HG02852 (cell line): ENCODE measurements around the gene GFAP.
A peak's percentile ranks its signal among the peaks of the same experiment; 100 is the strongest.

Source experiments
- ATAC-seq: cut with Tn5 transposase; IDR thresholded peaks from one replicate; pipeline ENCODE4 v1.9.1; 2021; ENCODE audit warnings: mild to moderate bottlenecking, moderate library complexity; ENCODE audit not compliant: unreplicated experiment

Gene GFAP

DNA sequence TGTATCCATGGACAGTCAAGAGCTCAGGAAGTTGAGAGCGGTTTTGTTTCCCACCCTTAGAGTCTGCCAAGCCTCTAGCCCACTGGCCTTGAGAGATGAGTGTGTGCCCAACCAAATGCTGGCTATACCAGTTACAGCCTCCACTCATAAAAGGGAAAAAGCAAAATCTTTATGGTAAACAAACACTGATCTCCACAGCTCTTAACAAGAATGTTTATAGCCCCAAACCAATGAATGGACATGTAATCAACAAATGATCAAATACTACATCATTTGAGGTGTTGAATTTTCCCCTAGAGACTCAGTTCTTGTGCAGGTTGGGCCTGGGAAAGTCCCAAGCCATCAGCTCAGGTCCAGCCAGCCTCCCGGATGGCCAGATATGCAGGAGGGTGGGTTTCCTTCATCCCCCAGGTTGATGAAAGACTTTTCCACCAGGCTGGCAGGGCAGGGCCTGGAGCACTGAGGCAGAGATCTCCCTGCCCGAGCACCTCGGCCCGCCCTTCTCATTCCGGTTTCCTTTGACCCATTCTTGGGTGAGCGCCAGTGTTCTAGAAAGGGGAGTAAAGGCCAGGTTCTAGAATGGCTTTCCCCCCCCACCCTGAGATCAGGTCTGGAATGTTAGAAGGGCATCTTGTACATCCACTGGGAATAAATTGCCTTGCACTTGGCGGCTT lies 12.2 kb downstream of the GFAP start:
- no peak for ATAC-seq

DNA sequence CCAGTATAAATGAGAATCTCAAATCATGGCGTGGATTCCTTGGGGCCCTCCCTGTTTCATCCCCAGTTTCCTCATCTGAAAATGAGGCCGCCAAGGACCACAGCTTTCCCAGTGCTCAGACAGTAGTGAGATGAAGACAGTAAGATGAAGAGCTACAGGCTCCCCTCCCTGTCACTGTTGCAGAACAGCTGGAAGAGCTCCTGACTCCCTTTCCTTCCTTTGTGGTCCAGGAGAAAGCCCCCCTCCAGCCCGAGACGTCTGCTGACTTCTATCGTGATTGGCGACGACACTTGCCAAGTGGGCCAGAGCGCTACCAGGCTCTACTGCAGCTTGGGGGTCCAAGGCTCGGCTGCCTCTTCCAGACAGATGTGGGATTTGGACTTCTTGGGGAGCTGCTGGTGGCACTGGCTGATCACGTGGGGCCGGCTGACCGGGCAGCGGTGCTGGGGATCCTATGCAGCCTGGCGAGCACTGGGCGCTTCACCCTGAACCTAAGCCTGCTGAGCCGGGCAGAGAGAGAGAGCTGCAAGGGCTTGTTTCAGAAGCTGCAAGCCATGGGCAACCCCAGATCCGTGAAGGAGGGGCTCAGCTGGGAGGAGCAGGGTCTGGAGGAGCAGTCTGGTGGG lies 13.1 kb downstream of the GFAP start:
- no peak for ATAC-seq

DNA sequence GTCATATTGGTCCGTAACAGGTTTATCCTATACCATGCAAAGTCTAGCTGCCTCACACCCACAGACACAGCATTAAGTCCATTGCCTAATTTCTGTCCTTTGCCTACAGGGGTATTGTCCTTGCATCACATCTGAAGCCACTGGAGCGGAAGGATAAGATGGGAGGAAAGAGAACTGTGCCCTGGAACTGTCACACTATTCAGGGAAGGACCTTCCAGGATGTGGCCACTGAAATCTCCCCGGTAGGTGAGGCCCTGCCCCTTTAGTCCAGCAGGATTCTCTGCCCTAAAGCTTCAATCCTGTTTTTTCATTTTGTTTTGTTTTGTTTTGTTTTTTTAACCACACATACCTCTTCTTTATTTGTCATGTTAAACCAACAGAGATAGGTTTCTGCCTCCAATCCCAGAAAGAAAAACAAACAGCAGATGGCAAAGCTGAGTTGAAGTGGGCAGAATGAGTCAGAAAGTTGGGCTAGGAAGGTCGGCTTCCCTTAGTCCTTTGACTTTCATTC lies 13.8 kb downstream of the GFAP start:
- ATAC-seq = no peak

DNA sequence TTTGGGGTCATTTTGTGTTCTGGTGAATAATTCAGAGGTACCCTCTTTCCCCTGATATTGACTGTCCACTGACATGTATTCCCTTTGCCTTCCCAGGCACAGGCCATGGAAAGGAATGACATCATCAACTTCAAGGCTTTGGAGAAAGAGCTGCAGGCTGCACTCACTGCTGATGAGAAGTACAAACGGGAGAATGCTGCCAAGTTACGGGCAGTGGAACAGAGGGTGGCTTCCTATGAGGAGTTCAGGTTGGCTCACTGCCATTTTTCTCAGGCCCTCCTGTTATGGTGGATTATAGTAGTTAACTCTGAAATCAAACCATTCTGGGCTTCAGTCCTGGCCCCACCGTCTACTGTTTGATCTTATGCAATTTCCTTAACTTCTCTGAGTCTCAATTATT lies 14.4 kb downstream of the GFAP start:
- no peak for ATAC-seq

DNA sequence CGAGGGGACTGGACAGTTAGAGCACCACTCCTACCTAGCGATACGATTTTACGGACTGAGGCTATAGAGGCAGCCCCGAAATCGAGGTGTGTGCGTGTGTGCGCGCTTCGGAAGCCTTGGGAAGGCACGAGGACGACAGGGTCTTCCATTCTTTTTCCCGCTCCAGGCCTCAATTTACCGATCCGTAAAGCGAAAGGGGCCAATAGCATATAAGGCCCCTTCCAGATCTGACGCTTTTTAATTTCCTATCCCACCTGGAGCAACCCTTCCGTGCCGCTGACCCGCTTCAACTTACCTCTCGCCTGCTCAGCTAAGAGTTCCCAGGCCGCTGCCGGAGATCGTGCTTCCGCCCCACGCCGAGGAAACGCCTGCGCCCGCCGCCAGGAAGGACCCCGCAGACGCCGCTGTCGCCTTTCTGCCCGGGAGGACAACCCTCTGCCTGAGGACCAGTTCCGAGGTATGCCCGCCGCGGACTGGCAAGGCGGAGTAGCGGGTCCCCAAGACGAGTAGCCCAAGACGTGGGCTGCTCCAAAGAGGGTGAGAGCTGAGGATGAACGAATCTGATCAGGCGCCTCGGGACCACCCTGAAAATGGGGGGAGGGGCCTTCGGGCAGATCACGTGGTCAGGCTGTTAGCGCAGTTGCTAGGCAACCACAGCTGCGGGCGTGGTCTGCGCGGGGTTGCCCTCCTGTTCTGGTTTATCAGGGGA lies 16.1 kb downstream of the GFAP start, which contains the start of gene EFTUD2:
Gene EFTUD2 (minus strand): TSS at position 372 of the 709 bp plus-strand sequence. CDS start 4,924 bp downstream, outside the sequence.
- ATAC-seq = peak; percentile 75

DNA sequence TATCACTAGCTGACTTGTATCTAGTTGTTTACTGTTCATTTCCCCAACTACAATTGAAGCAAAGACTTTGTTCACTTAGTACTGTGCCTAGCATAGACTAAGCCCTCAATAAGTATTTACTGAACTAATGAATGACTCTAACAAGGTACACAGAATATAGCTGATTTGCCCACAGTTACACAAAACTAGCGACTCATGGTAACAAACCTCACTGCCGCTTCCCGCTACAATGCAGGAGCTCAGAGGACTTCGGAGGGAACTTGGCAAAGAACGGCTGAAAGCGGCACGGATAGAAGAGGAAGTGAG lies 16.6 kb downstream of the GFAP start:
- ATAC-seq = no peak

DNA sequence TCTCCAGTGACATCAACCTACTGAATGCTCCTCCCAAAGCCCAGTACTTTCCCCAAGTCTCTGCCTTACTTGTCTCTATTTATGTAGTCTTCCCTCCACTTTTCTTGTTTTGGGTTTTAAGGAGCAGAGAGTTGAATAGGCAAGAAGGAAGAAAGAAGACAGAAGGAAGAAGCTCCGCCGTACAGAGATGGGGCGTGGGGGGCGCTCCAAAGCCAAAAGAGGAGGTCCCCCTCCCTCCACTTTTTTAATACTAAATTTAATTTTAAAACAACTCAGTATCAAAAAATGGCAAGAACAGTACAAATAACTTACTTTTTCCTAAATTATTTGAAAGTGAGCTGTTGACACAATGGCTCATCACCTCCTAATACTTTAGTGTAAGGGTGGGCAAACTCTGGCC lies 20.7 kb downstream of the GFAP start:
- ATAC-seq = no peak

DNA sequence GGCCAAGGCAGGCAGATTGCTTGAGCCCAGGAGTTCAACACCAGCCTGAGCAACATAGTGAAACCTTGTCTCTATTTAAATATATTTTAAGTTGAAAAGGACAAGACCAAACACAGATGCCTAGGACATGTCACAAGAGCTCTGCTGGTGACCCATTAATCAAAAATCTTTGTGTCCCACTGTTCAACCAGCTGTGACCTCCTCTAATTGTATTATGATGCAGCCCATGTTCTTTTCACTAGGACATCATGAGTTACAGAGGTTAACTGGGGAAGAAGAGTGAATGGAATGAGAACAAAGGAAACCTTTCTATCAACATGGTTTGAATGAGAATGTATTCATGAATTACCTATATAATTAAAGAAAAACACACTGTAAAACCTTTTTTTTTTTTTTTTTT lies 23.1 kb downstream of the GFAP start:
- ATAC-seq = no peak

DNA sequence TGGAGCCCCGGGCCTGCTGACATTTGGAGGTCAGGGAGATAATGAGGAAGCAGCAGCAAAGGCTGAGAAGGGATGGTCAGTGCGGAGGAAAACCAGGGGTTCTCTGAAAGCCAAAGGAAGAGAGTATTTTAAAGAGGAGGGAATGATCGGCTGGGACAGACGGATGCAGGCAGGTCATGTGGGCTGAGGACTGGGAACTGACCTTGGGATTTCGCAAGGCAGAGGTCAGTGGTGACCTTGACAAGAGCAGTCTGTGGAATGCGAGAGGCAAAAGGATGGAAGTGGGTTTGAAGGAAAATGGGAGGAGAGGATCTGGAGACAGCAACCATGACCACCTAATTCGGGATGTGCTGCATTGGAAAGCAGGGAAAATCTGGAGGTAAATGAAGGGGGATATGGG lies 26.3 kb downstream of the GFAP start:
- no peak for ATAC-seq

DNA sequence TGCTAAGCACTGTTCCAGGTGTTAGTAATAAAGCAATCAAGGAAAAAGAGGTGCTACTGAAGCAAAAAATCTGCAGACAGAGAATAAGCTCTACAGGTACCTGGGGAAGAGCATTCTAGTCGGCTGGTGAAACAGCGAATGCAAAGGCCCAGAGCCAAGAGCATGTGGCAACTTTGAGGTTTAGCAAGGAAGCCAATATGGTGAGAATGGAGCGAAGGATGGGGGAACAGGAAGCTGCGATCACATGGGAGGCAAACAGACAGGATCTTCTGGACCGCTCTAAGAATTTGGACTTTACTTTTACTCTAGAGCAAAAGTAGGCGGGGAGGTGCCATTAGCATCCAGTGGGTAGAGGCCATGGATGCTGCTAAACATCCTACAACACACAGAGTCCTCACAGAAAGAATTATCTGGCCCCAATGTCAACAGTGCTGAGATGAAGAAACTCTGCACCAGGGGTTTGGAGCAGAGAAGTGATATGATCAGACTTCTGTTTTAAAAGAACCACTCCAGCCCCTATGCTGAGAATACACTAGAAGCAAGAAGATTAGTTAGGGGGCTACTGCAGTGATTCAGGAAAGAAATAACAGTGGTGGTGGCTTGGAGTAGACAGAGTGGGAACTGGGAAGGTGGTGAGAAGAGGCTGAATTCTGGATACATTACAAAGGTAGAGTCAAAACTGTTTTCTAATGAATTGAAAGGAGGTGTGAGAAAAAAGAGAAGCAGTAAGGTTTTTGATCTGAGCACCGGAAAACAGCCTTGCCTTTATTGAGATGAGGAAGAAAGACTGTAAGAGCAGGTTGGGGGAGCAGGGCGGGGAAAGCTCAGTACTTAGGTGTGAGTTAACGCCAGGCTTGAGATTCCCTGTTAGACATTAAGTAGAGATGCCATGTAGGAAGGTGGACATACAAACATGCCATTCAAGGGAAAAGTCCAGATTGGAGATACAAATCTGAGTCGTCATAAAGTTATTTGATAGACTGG lies 27.0 kb downstream of the GFAP start:
- no peak for ATAC-seq

DNA sequence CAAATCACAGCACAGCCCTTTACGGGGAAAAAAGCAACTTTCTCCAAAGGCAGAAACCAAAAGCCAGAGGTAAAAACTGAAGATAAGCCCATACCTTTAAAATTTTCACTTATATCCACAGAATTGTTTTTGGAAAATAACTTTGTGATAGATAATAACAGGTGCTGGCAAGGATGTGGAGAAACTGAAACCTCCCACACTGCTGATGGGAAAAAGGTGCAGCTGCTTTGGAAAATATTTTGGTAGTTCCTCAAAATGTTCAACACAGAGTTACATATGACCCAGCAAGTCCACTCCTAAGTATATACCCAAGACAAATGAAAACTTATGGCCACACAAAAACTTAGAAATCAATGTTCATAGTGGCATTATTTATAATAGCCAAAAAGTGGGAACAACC lies 28.3 kb downstream of the GFAP start:
- no peak for ATAC-seq

DNA sequence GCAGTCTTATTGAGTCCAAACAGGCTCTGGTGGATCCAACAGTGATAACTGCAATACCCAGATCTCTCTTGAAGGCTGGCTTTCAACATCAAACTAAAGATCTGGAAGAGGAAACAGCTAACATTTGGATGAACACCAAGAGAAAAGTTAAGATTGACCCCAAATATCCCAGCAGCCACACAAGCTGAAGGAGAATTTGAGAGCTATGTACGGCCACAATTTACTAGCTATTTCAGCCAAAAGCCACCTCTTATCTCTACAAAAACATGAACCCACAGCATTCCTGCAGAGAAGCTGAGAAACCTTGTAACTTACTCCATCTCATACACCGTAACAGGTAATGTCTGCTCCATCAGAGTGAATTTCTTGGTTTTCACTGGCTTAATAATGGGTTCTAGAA lies 30.4 kb downstream of the GFAP start:
- no peak for ATAC-seq

DNA sequence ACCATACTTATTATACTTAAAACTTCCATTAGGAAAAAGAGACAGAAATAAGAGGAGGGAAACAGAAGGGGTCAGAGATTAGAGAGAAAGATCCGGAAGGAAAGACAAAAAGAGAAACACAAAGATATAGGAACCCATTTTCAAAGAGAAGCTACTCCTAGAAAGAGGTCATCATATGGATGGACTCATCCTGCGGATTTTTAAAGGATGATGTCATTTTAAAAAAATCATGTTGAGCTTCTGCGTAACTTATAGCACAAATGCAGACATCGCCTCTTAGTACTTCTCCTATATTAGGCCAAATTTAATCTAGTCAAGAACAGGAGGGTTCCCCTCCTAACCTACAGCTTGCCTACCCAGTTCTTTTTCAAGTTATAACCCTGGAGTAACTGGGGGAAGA lies 34.2 kb downstream of the GFAP start:
- no peak for ATAC-seq

DNA sequence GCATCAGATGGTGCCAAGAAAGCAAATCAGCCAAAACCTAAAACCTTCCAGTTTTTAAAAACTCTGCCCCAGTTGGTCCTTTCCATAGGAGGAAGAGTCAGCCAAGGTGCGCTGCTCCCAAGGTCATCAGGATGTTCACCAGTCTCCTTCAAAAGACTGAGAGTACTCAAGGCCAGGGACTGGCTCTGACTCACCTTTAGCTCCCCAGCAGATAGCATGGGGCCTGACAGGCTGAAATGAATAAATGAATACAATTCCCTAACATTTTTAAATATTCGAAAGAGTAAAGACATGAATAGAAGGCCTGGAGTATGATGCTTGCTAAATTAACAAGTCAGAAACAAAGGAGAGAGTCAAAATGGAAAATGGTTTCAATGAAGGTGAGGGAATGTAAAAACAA lies 35.2 kb downstream of the GFAP start:
- no peak for ATAC-seq

DNA sequence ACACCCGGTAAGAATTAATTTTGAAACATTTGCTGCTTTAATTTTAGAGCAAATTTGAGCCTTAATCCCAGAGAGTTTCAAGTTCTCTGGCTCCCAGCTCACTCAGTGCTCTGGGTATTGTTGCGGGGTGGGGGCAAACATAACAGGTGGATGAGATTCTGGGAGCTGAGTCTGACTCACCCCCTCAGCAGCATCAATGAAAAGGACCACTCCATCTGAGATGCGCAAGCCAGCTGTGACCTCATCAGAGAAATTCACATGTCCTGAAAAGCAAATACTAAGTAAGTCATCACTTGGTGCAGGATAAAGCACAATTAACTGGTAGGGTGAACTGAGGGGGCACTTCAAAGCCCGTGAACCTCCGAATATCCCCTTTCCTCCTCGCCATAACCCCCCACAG lies 35.9 kb downstream of the GFAP start:
- ATAC-seq = no peak

DNA sequence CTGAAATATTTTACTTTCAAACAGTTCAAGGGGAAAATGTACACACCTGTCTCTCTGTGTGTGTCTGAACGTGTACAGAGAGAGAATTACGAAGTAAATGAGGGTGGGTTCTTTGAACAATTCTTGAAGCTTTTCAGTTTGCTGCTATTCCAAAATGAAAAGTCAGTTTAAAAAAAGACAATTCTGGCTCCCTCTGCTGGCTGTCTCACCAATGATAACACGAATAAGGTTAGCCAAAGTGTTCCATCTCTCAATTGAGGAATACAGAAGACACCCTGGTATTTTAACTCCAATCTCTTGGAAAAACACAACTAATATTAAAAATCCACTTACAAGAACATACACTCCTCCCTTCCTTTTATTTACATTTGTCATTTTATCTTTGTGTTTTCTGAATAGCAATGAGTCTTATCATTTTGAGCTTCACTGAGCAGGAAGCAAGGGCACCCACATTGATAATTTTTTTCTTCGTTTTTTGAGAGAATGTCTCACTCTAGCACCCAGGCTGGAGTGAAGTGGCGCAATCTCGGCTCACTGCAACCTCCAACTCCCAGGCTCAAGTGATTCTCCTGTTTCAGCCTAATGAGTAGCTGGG lies 36.6 kb downstream of the GFAP start:
- no peak for ATAC-seq

DNA sequence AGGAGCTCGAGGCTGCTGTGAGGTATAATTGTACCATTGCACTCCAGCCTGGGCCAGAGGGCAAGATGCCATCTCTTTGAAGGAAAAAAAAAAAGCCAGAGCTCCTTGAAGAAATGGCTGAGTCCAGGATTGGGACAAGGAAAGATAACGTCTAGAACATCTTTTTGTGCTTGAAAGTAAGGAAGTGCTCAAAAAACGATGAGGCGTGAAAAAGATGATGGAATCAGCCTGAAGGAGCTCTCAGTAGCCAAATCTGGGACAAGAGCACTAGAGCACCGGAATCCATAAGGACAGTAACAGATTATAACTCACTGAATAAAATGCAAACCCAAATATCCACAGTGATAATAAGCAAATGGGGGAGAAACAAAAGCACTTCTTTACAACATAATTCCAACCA lies 38.2 kb downstream of the GFAP start:
- no peak for ATAC-seq

DNA sequence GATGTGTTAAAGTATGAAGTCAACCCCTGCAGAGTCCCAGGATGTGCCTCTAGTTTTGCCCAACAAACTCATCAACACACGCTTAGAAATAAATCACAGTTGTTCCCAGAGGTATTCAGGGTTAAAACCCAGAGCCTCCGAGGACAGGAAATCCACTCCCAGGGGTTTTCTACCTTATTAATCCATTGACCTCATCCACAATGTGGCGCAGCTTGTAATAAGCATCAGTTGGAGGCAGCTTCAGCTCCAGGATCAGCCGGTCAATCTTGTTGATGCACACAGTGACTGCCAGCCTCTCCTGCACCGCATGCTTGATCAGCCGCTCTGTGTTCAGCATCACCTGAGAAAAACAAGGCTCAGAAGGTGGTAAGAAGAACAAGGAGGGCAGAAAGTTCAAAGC lies 39.5 kb downstream of the GFAP start:
- ATAC-seq = no peak

DNA sequence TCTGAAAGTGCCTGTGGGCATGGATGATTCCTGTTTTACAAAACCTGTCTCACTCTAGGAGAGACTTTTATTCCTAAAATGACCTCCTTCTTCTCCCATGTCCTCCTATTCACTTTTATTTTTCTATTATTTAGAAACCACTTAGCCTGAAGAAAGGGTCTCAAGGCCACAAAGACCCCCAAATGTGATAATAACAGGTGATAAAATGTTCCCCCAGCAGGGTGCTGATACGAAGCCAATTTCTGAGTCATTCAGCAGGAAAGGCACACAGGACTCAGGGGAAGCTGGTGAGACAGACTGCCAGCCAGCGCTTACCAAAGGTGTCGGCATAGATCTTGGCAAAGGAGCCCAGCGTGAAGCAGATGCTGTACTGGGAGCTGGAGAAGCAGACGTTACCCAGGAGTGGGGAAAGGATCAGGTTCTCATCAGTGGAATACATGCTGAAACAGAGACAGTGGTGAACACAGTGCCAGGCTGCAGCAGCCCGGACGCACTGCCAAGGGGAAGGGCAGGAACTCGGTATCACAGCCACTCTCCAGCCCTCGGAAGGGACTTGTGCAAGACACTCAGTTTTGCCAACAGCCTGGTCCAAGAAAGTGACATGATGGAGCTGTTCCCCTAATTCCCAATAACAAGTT lies 43.0 kb downstream of the GFAP start:
- ATAC-seq = no peak

DNA sequence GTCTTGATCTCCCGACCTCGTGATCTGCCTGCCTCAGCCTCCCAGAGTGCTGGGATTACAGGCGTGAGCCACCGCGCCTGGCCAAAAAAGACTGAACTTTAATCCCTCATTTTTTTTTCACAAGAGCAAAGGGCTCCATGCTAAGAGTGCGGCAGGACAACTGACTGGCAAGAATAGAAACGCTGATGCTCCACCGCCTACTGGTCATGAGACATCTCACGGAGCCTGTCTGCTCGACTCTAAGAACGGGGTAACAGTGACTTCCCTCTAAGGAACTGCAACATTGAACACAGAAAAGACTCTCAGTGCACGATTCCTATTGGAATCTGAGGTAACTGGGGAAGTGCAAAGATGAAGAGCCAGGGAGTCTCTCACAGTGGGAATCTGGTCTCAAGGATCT lies 43.7 kb downstream of the GFAP start:
- no peak for ATAC-seq
